ENCODE data around the gene DUSP22. TPM values are rescaled to one million over a fixed set of nuclear protein-coding genes. Genes with fewer than 3 reads are reported as not detected.

The DUSP22 gene
- total and polyA plus RNA-seq, 2 donors (not counting 1 experiment from before 2014, with no cell fraction given): 10.9 to 13.7 TPM

GRCh38 chr6:316753-317038 lies 24.4 kb downstream of the DUSP22 start:
- Histone ChIP-seq H3K4me3 (replicated peaks in 1 of 4; ENCODE audit: control extremely low read depth in 1 of 4, insufficient read depth in 1 of 4, low read depth in 3 of 4, low read length in 4 of 4) (no peak overlapping the region), H2AFZ (ENCODE audit: low read length) (no peak overlapping the region), H3K9ac (ENCODE audit: insufficient read depth, low read length) (no peak overlapping the region), H3K79me2 (ENCODE audit: control insufficient read depth, insufficient read depth, low read length) (no peaks in the 10 kb centered on the region), H3K9me3 (ENCODE audit: control insufficient read depth, insufficient read depth, low read depth, low read length) (no peaks in the 10 kb centered on the region), H3K4me1 (ENCODE audit: control insufficient read depth, extremely low read depth, insufficient read depth, low read length) (no peaks in the 10 kb centered on the region), H3K27me3 (ENCODE audit: control insufficient read depth, insufficient read depth, low read length) (no peaks in the 10 kb centered on the region), H3K27ac (ENCODE audit: insufficient read depth, low read length) (no peak overlapping the region), H4K20me1 (ENCODE audit: control insufficient read depth, extremely low read depth, insufficient read depth, low read length) (no peaks in the 10 kb centered on the region), H3K4me2 (ENCODE audit: extremely low read depth, insufficient read depth, low read length) (no peak overlapping the region), H3K36me3 (ENCODE audit: control insufficient read depth, insufficient read depth, low read length) (no peaks in the 10 kb centered on the region)
- TF ChIP-seq CTCF (conservative IDR thresholded peaks at IDR 0.05 in 1 of 2, IDR thresholded peaks at IDR 0.05 in 1 of 2; ENCODE audit: low read depth in 1 of 2, low read length in 2 of 2) (no peak), EZH2 (IDR thresholded peaks at IDR 0.05; ENCODE audit: low read length, missing control alignments) (no peak)
- no peak for DNase-seq (ENCODE audit: low read depth in 2 of 2)

GRCh38 chr6:317060-317447 lies 24.8 kb downstream of the DUSP22 start:
- Histone ChIP-seq H4K20me1 (ENCODE audit: control insufficient read depth, extremely low read depth, insufficient read depth, low read length) (no peaks in the 10 kb centered on the region), H3K36me3 (ENCODE audit: control insufficient read depth, insufficient read depth, low read length) (no peaks in the 10 kb centered on the region), H3K27ac (ENCODE audit: insufficient read depth, low read length) (no peak overlapping the region), H3K4me3 (replicated peaks in 1 of 4; ENCODE audit: control extremely low read depth in 1 of 4, insufficient read depth in 1 of 4, low read depth in 3 of 4, low read length in 4 of 4) (no peak overlapping the region), H3K4me2 (ENCODE audit: extremely low read depth, insufficient read depth, low read length) (no peak overlapping the region), H3K9me3 (ENCODE audit: control insufficient read depth, insufficient read depth, low read depth, low read length) (no peaks in the 10 kb centered on the region), H3K4me1 (ENCODE audit: control insufficient read depth, extremely low read depth, insufficient read depth, low read length) (no peaks in the 10 kb centered on the region), H2AFZ (ENCODE audit: low read length) (no peak overlapping the region), H3K9ac (ENCODE audit: insufficient read depth, low read length) (no peak overlapping the region), H3K27me3 (ENCODE audit: control insufficient read depth, insufficient read depth, low read length) (no peaks in the 10 kb centered on the region), H3K79me2 (ENCODE audit: control insufficient read depth, insufficient read depth, low read length) (no peaks in the 10 kb centered on the region)
- no peak for DNase-seq (ENCODE audit: low read depth in 2 of 2)
- TF ChIP-seq EZH2 (IDR thresholded peaks at IDR 0.05; ENCODE audit: low read length, missing control alignments): no peak
- TF ChIP-seq CTCF (conservative IDR thresholded peaks at IDR 0.05 in 1 of 2, IDR thresholded peaks at IDR 0.05 in 1 of 2; ENCODE audit: low read depth in 1 of 2, low read length in 2 of 2): no peak

DNA sequence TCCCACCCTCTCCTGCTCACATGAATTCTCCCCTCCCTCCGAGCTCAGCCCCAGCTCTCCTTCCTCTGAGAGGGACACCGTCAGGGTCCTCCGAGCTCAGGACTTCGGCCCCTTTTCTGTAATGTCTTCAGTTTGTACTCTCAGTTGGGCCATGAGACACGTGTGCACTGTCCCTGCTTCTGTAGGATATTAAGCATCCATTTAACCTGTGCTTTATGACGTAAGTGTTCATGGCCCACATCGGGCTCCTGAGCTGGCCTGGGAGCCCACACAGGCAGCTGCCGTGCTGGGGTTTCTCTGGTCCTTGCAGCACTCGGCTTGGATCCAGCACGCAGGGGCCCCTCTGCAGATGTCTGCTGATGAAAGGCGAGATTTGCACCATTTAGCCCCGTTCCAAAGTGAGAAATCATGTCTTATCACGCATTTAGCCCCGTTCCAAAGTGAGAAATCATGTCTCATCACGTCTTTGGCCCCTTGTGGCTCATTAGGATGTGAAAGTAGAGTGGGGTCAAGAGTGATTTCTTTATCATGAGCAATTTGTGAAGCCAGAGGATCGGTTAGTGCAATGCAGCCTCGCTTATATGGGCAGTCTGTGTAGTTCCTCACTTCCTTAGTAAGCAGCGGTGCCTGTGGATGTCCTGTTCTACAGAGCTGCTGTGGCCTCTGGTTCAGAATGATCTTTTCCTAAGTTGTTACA lies 25.3 kb downstream of the DUSP22 start:
- H3K36me3 ChIP-seq (ENCODE audit: control insufficient read depth, insufficient read depth, low read length): no peaks in the 10 kb centered on the region
- H3K4me3 ChIP-seq (replicated peaks in 1 of 4; ENCODE audit: control extremely low read depth in 1 of 4, insufficient read depth in 1 of 4, low read depth in 3 of 4, low read length in 4 of 4): no peak overlapping the region

More for the DNA sequence above, 25.3 kb downstream of the DUSP22 start:
- Histone ChIP-seq H2AFZ (ENCODE audit: low read length) (no peak overlapping the region), H3K4me2 (ENCODE audit: extremely low read depth, insufficient read depth, low read length) (no peak overlapping the region), H3K79me2 (ENCODE audit: control insufficient read depth, insufficient read depth, low read length) (no peaks in the 10 kb centered on the region), H3K9ac (ENCODE audit: insufficient read depth, low read length) (no peak overlapping the region), H3K27ac (ENCODE audit: insufficient read depth, low read length) (no peak overlapping the region), H4K20me1 (ENCODE audit: control insufficient read depth, extremely low read depth, insufficient read depth, low read length) (no peaks in the 10 kb centered on the region), H3K4me1 (ENCODE audit: control insufficient read depth, extremely low read depth, insufficient read depth, low read length) (no peaks in the 10 kb centered on the region), H3K9me3 (ENCODE audit: control insufficient read depth, insufficient read depth, low read depth, low read length) (no peaks in the 10 kb centered on the region), H3K27me3 (ENCODE audit: control insufficient read depth, insufficient read depth, low read length) (no peaks in the 10 kb centered on the region)
- no peak for TF ChIP-seq CTCF (conservative IDR thresholded peaks at IDR 0.05 in 1 of 2, IDR thresholded peaks at IDR 0.05 in 1 of 2; ENCODE audit: low read depth in 1 of 2, low read length in 2 of 2)
- DNase-seq (ENCODE audit: low read depth in 2 of 2): no peak
